Neural progenitor cell (in vitro differentiated cells): ENCODE results near the gene CXorf49.
"Not testable (repeated sequence)": the region's sequence is repeated elsewhere in the genome, so short reads cannot be mapped to it uniquely, and the experiment has no call there.

Source experiments
- EZH2 ChIP-seq: fragments of 200-600 bp; sonication (generic); IDR thresholded peaks from 2 replicates; pipeline ENCODE4 v1.6.1; 2017; ENCODE audit warnings: antibody characterized with exemption, mild to moderate bottlenecking, moderate library complexity
- TF ChIP-seq, protein P1 (sequence below): fragments of 200-600 bp; sonication (generic); IDR thresholded peaks from 2 replicates; pipeline ENCODE4 v1.5.1; 2017; ENCODE audit warnings: antibody characterized with exemption, mild to moderate bottlenecking

GRCh38 chrX:71677195-71677594, 40.9 kb downstream of the CXorf49 start:
- TF ChIP-seq, protein P1, sequence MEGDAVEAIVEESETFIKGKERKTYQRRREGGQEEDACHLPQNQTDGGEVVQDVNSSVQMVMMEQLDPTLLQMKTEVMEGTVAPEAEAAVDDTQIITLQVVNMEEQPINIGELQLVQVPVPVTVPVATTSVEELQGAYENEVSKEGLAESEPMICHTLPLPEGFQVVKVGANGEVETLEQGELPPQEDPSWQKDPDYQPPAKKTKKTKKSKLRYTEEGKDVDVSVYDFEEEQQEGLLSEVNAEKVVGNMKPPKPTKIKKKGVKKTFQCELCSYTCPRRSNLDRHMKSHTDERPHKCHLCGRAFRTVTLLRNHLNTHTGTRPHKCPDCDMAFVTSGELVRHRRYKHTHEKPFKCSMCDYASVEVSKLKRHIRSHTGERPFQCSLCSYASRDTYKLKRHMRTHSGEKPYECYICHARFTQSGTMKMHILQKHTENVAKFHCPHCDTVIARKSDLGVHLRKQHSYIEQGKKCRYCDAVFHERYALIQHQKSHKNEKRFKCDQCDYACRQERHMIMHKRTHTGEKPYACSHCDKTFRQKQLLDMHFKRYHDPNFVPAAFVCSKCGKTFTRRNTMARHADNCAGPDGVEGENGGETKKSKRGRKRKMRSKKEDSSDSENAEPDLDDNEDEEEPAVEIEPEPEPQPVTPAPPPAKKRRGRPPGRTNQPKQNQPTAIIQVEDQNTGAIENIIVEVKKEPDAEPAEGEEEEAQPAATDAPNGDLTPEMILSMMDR = not testable (repeated sequence)
- not testable (repeated sequence) for TF ChIP-seq EZH2
